T-cell (primary cell): ENCODE results near the gene TMEM181. TPM values are rescaled to one million over a fixed set of nuclear protein-coding genes. Genes with fewer than 3 reads are reported as not detected.
A peak's percentile ranks its signal among the peaks of the same experiment; 100 is the strongest.

Experiments used
- ATAC-seq, 4 experiments: fragments of 200-7000 bp in 3 of 4; fragments of 150-1000 bp in 1 of 4; cut with Tn5 transposase; replicated peaks in 1 of 4; 1 replicate in 3 of 4; 2 replicates in 1 of 4; pipeline ENCODE4 v1.10.0; 2021; ENCODE audit warnings: moderate library complexity in 3 of 4, mild to moderate bottlenecking in 2 of 4, moderate number of reproducible peaks in 1 of 4
- CTCF ChIA-PET, 2 donors: fragments of 300-600 bp; sonication (Branson Sonifier 250); formaldehyde crosslinking; loops; one replicate each; lab custom pipeline; 2022; ENCODE audit warnings: antibody characterized with exemption in 2 of 2; lab: Charles Lee
- POLR2A ChIA-PET, 2 donors: fragments of 300-600 bp; sonication (Branson Sonifier 250); formaldehyde crosslinking; loops; one replicate each; lab custom pipeline; 2022; ENCODE audit warnings: antibody characterized with exemption in 2 of 2; lab: Charles Lee
- DNase-seq, 35 experiments: peaks; one replicate each; pipeline versions ENCODE4 v3.0.0 to v3.0.0-alpha.2; 2013 to 2023
- H3K27ac ChIP-seq: one replicate; pipeline ENCODE4 v1.5.1; 2013; ENCODE audit warnings: low read length
- H3K27me3 ChIP-seq, 2 experiments: replicated peaks in 1 of 2; 1 replicate in 1 of 2; 2 replicates in 1 of 2; pipeline versions ENCODE4 v1.6.1 to v1.7.0; 2013; ENCODE audit warnings: low read length in 1 of 2, mixed read lengths in 1 of 2; ENCODE audit not compliant: control insufficient read depth in 2 of 2, insufficient read depth in 2 of 2; ENCODE audit errors: extremely low read depth in 1 of 2
- H3K36me3 ChIP-seq, 2 donors: 1 replicate in 1 of 2; 2 replicates in 1 of 2; pipeline versions ENCODE4 v1.6.1 to v1.7.0; 2013; ENCODE audit warnings: low read length in 1 of 2; ENCODE audit not compliant: control insufficient read depth in 2 of 2, insufficient read depth in 1 of 2; ENCODE audit errors: extremely low read depth in 1 of 2
- H3K4me1 ChIP-seq, 2 experiments: 1 replicate in 1 of 2; 2 replicates in 1 of 2; pipeline versions ENCODE4 v1.6.1 to v1.7.0; 2013; ENCODE audit warnings: low read length in 2 of 2, mixed read lengths in 1 of 2; ENCODE audit not compliant: insufficient read depth in 2 of 2, control insufficient read depth in 1 of 2; ENCODE audit errors: extremely low read depth in 1 of 2
- H3K4me3 ChIP-seq, 2 donors: 1 replicate in 1 of 2; 2 replicates in 1 of 2; pipeline versions ENCODE4 v1.5.1 to v1.7.0; 2013; ENCODE audit warnings: mild to moderate bottlenecking in 2 of 2, low read length in 1 of 2, moderate library complexity in 1 of 2; ENCODE audit not compliant: control insufficient read depth in 1 of 2; ENCODE audit errors: extremely low read depth in 1 of 2
- H3K9me3 ChIP-seq: 2 replicates; pipeline ENCODE4 v1.7.0; 2013
- H3K27ac Mint-ChIP-seq, 2 donors: one replicate each; pipeline ENCODE4 v1.8.0; 2020 to 2021; ENCODE audit warnings: mild to moderate bottlenecking in 2 of 2, mixed read lengths in 2 of 2
- H3K27me3 Mint-ChIP-seq, 2 donors: one replicate each; pipeline ENCODE4 v1.8.0; 2021 to 2022; ENCODE audit warnings: mixed read lengths in 2 of 2
- H3K36me3 Mint-ChIP-seq: one replicate; pipeline ENCODE4 v1.8.0; 2021; ENCODE audit warnings: mixed read lengths
- H3K4me1 Mint-ChIP-seq, 3 donors: one replicate each; pipeline ENCODE4 v1.8.0; 2020 to 2022; ENCODE audit warnings: mixed read lengths in 3 of 3, mild to moderate bottlenecking in 1 of 3
- H3K4me3 Mint-ChIP-seq, 3 donors: one replicate each; pipeline ENCODE4 v1.8.0; 2020 to 2022; ENCODE audit warnings: mild to moderate bottlenecking in 3 of 3, mixed read lengths in 3 of 3, moderate library complexity in 3 of 3
- H3K9me3 Mint-ChIP-seq, 3 donors: one replicate each; pipeline ENCODE4 v1.8.0; 2020 to 2022; ENCODE audit warnings: mixed read lengths in 3 of 3
- WGBS: methylation state at CpG from one replicate; pipeline ENCODE4 v1.1.5; 2013; ENCODE audit warnings: missing lambda C conversion rate; ENCODE audit not compliant: insufficient coverage; 5-methylcytosine and 5-hydroxymethylcytosine counted together
- total RNA-seq, 35 experiments: library from RNA in 6 of 35; stranded (reverse) in 6 of 35; fragments of 120-200 nt in 1 of 35; gene quantifications; one replicate each; pipeline versions ENCODE4 v1.2.1 to v1.2.4 and lab custom pipeline; 2013 to 2026

TMEM181 gene
- total RNA-seq, 5 donors from 2014 or later (not counting 1 experiment from before 2014, with no cell fraction given), result 15.9 to 21.5 (median 19.9) TPM

DNA sequence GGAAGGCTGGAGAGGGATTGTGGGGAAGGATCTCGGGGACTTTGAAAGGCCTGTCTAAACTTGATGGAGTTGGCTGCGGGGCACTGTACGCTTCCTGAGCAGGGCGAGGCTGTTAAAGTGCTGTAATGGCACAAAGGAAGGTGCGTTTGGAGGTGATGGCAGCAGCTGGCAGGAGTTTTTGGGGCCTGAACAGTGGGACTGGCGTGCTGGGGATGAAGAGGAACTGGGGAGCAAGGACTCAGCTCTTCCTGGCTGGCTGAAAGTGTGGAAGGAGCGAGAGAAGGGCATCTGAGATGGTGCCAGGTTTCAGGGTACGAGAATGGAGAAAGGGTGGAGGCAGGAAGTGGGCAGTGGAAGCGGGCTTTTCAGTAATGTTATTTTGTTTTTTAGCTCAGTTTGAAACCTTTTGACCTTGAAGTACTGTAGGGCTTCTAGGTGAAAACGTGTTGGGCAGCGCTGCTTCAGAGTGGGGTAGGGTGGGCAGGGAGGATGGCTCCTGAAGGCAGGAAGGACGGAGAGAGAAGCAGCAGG, 8.0 kb downstream of the TMEM181 start:
- Histone ChIP-seq H3K4me1 (peaks cover 14 to 93% of the 10 kb centered on the region in 2 experiments), H3K9me3 (no peaks in the 10 kb centered on the region), H3K36me3 (peaks cover 0 to 19% of the 10 kb centered on the region in 2 donors), H3K27me3 (no peaks in the 10 kb centered on the region), H3K4me3 (peak overlapping the region in 1 of 2 donors; percentile 7), H3K27ac (peak overlapping the region; percentile 69)
- ChIA-PET POLR2A (interaction anchor here (0.5 to 0.7 kb wide), 4 partner anchors 38 to 666 kb away, joined by 3 to 9 read pairs (median 6); no protein-coding TSS in a partner anchor), CTCF (interaction anchor here (0.6 to 1.2 kb wide), 3 partner anchors 19 to 1739 kb away, joined by 3 to 7 read pairs (median 5); no protein-coding TSS in a partner anchor)
- H3K4me1 Mint-ChIP-seq, result peaks cover 73 to 88% (median 76%) of the 10 kb centered on the region in 3 donors
- peak overlapping the region; percentile 97 to 98 for H3K27ac Mint-ChIP-seq
- H3K9me3 Mint-ChIP-seq, result no peaks in the 10 kb centered on the region
- peak in 4 of 35 experiments; percentile 11 to 32 (median 18) for DNase-seq
- ATAC-seq, result peak; percentile 59 to 73 (median 69)
- H3K4me3 Mint-ChIP-seq, result peak overlapping the region; percentile 63 to 78 (median 67)
- WGBS, result 10% methylated on average over 11 of the region's 12 CpGs
- H3K27me3 Mint-ChIP-seq, result no peaks in the 10 kb centered on the region
- peaks cover 19% of the 10 kb centered on the region for H3K36me3 Mint-ChIP-seq

- no peak for DNase-seq
- no peak overlapping the region for H3K4me3 ChIP-seq
Measured at GRCh38 chr6:158568549-158568948, 8.7 kb downstream of the TMEM181 start.

DNA sequence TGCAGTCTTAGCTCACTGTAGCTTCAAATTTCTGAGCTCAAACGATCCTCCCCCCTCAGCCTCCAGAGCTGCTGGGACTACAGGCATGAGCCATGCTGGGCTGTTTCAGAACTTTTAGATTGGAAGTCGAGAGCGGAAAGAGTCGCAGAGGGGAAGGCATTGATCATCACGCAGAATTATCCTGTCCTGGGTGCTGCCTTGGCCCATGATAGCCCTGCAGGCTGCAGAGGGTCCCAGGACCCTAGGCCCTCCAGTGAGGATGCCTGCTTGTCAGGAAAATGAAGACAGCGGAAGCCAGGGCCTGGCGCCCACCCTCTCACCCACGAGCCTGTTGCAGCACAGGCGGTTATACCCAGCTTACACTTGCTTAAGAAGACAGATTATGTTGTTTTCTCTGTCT, 9.1 kb downstream of the TMEM181 start:
- DNase-seq, result no peak
- H3K27me3 ChIP-seq, result no peaks in the 10 kb centered on the region
- Mint-ChIP-seq H3K27ac (peak overlapping the region; percentile 97 to 98), H3K36me3 (peaks cover 23% of the 10 kb centered on the region), H3K27me3 (no peaks in the 10 kb centered on the region), H3K9me3 (no peaks in the 10 kb centered on the region), H3K4me3 (peak overlapping the region in 1 of 3 donors; percentile 78), H3K4me1 (peaks cover 76 to 90% (median 77%) of the 10 kb centered on the region in 3 donors)
- peak overlapping the region; percentile 69 for H3K27ac ChIP-seq
- no peaks in the 10 kb centered on the region for H3K9me3 ChIP-seq
- CTCF ChIA-PET, result no interaction called here
- ATAC-seq, result no peak
- peaks cover 0 to 25% of the 10 kb centered on the region in 2 donors for H3K36me3 ChIP-seq
- POLR2A ChIA-PET, result no interaction called here
- 92% methylated on average over 7 of the region's 9 CpGs for WGBS
- no peak overlapping the region for H3K4me3 ChIP-seq
- peaks cover 14 to 93% of the 10 kb centered on the region in 2 experiments for H3K4me1 ChIP-seq

More at GRCh38 chr6:158568549-158568948, 8.7 kb downstream of the TMEM181 start:
- Histone ChIP-seq H3K27ac (peak overlapping the region; percentile 69), H3K9me3 (no peaks in the 10 kb centered on the region), H3K4me1 (peaks cover 14 to 93% of the 10 kb centered on the region in 2 experiments), H3K36me3 (peaks cover 0 to 24% of the 10 kb centered on the region in 2 donors), H3K27me3 (no peaks in the 10 kb centered on the region)
- 80% methylated on average over 1 of the region's 5 CpGs for WGBS
- Mint-ChIP-seq H3K4me3 (peak overlapping the region in 2 of 3 donors; percentile 67 to 78), H3K36me3 (peaks cover 22% of the 10 kb centered on the region), H3K4me1 (peaks cover 78 to 90% (median 79%) of the 10 kb centered on the region in 3 donors), H3K9me3 (no peaks in the 10 kb centered on the region), H3K27me3 (no peaks in the 10 kb centered on the region), H3K27ac (peak overlapping the region; percentile 97 to 98)
- ChIA-PET CTCF (interaction anchor here in 1 of 2 donors (1.2 kb wide), 1 partner anchor 354 kb away, joined by 7 read pairs; no protein-coding TSS in a partner anchor), POLR2A (no interaction called here)
- ATAC-seq, result no peak

- DNase-seq (no peak), ATAC-seq (no peak)
- Mint-ChIP-seq H3K27me3 (no peaks in the 10 kb centered on the region), H3K4me3 (no peak overlapping the region), H3K9me3 (no peaks in the 10 kb centered on the region), H3K27ac (peak overlapping the region in 1 of 2 donors; percentile 70), H3K36me3 (peaks cover 32% of the 10 kb centered on the region), H3K4me1 (peaks cover 70 to 84% (median 72%) of the 10 kb centered on the region in 3 donors)
- WGBS, result 100% methylated on average over 1 of the region's 3 CpGs
- Histone ChIP-seq H3K36me3 (peaks cover 0 to 33% of the 10 kb centered on the region in 2 donors), H3K4me3 (no peak overlapping the region), H3K27me3 (no peaks in the 10 kb centered on the region), H3K4me1 (peaks cover 14 to 79% of the 10 kb centered on the region in 2 experiments), H3K9me3 (no peaks in the 10 kb centered on the region), H3K27ac (no peak overlapping the region)
- ChIA-PET POLR2A (interaction anchor here (0.8 to 1.2 kb wide), 2 partner anchors 11 to 126 kb away, joined by 3 to 8 read pairs; no protein-coding TSS in a partner anchor), CTCF (interaction anchor here (0.6 to 1.3 kb wide), 4 partner anchors 11 to 421 kb away, joined by 3 to 6 read pairs (median 4); no protein-coding TSS in a partner anchor)
Measured at GRCh38 chr6:158570681-158570962, 10.7 kb downstream of the TMEM181 start.

GRCh38 chr6:158571826-158572652, 12.1 kb downstream of the TMEM181 start:
- no peaks in the 10 kb centered on the region for H3K9me3 ChIP-seq
- no peaks in the 10 kb centered on the region for H3K27me3 Mint-ChIP-seq
- peak in 2 of 4 experiments; percentile 27 to 33 for ATAC-seq
- H3K36me3 Mint-ChIP-seq, result peaks cover 31% of the 10 kb centered on the region
- peak overlapping the region in 1 of 3 donors; percentile 37 for H3K4me3 Mint-ChIP-seq
- H3K36me3 ChIP-seq, result peaks cover 0 to 40% of the 10 kb centered on the region in 2 donors
- WGBS, result 76% methylated on average over 20 of the region's 26 CpGs
- H3K4me1 ChIP-seq, result peaks cover 14 to 66% of the 10 kb centered on the region in 2 experiments
- no peaks in the 10 kb centered on the region for H3K27me3 ChIP-seq
- ChIA-PET CTCF (no interaction called here), POLR2A (no interaction called here)
- H3K9me3 Mint-ChIP-seq, result no peaks in the 10 kb centered on the region
- H3K4me1 Mint-ChIP-seq, result peaks cover 64 to 74% (median 69%) of the 10 kb centered on the region in 3 donors
- H3K4me3 ChIP-seq, result no peak overlapping the region
- peak in 2 of 35 experiments; percentile 21 to 32 for DNase-seq
- peak overlapping the region; percentile 61 to 74 for H3K27ac Mint-ChIP-seq
- no peak overlapping the region for H3K27ac ChIP-seq
